ENCODE measurements around the gene RAX. TPM values are rescaled to one million over a fixed set of nuclear protein-coding genes. Genes with fewer than 3 reads are reported as not detected.

Gene RAX
- total RNA-seq, 1 experiment from 2014 or later = 0.37 TPM

- no peaks in the 10 kb centered on the region for H3K23me2 ChIP-seq (ENCODE audit: insufficient read length, low read depth, low read length, poor library complexity, severe bottlenecking)
- DNase-seq = no peak
- H3K27ac ChIP-seq (ENCODE audit: insufficient read length, low read depth, low read length) = no peak overlapping the region
- peaks cover 14 to 18% of the 10 kb centered on the region in 2 experiments for H3K4me1 Mint-ChIP-seq
- no peak overlapping the region for H2AK5ac ChIP-seq (ENCODE audit: insufficient read length, low read length)
- no peaks in the 10 kb centered on the region for H3K79me1 ChIP-seq (ENCODE audit: insufficient read depth, low read depth, low read length, poor library complexity, severe bottlenecking)
- H3K4me1 ChIP-seq (ENCODE audit: insufficient read depth, low read length) = no peaks in the 10 kb centered on the region
- H3K14ac ChIP-seq (ENCODE audit: insufficient read depth, low read length) = no peak overlapping the region
- no peak overlapping the region for H3K4me2 ChIP-seq (ENCODE audit: insufficient read depth, insufficient read length, low read length)
- H3K79me2 ChIP-seq (ENCODE audit: insufficient read depth, low read length) = no peaks in the 10 kb centered on the region
- H4K20me1 ChIP-seq (ENCODE audit: control insufficient read depth, insufficient read depth, insufficient read length) = no peaks in the 10 kb centered on the region
- H3K23ac ChIP-seq (ENCODE audit: insufficient read length, low read depth, low read length) = no peak overlapping the region
- H3T11ph ChIP-seq (ENCODE audit: low read length) = no peak overlapping the region
- no peak overlapping the region for H3K4me3 Mint-ChIP-seq
- H4K5ac ChIP-seq (ENCODE audit: insufficient read length, low read depth, low read length) = no peak overlapping the region
- no peak for TF ChIP-seq CTCF (conservative IDR thresholded peaks at IDR 0.05)
- no peak overlapping the region for H4K8ac ChIP-seq (replicated peaks; ENCODE audit: insufficient read length, low read depth, low read length)
- H3K27me3 Mint-ChIP-seq (ENCODE audit: low read depth) = peaks cover 99% of the 10 kb centered on the region
- H2BK20ac ChIP-seq (ENCODE audit: low read depth, low read length, poor library complexity, severe bottlenecking) = no peak overlapping the region
- H2BK12ac ChIP-seq (ENCODE audit: insufficient read length, low read depth, low read length) = no peak overlapping the region
- no peak overlapping the region for H3K18ac ChIP-seq (ENCODE audit: insufficient read length, low read depth, low read length)
- H3K27ac Mint-ChIP-seq = no peak overlapping the region
- H3K9me3 Mint-ChIP-seq = peaks cover 0 to 5% of the 10 kb centered on the region in 2 experiments; a peak in 1 of 5 replicates
- WGBS (ENCODE audit: extremely low coverage, insufficient read length, low lambda C conversion rate) = no CpG with 5 or more reads among the region's 1 CpG
- H3K9ac ChIP-seq (ENCODE audit: extremely low read depth, insufficient read length, low read length) = no peak overlapping the region
- H3K4ac ChIP-seq (ENCODE audit: low read depth, low read length) = no peak overlapping the region
- no peak overlapping the region for H4K91ac ChIP-seq (ENCODE audit: insufficient read length, low read depth, low read length)
- peaks cover 27% of the 10 kb centered on the region for H3K27me3 ChIP-seq (ENCODE audit: insufficient read depth, low read length)
- no peak overlapping the region for H2BK15ac ChIP-seq (ENCODE audit: low read depth, low read length)
- no peaks in the 10 kb centered on the region for H3K9me3 ChIP-seq (ENCODE audit: control insufficient read depth, low read depth, low read length)
- H2AFZ ChIP-seq (ENCODE audit: low read length) = no peak overlapping the region
- H3K36me3 Mint-ChIP-seq (ENCODE audit: insufficient read depth in 1 of 3, low read depth in 3 of 3) = no peaks in the 10 kb centered on the region
- no peak overlapping the region for H2BK5ac ChIP-seq (ENCODE audit: insufficient read length, low read length)
- no peak overlapping the region for H2BK120ac ChIP-seq (ENCODE audit: low read depth, low read length, poor library complexity, severe bottlenecking)
- no peak overlapping the region for H3K56ac ChIP-seq (ENCODE audit: insufficient read length, low read depth, low read length)
Measured at GRCh38 chr18:59279722-59280121, 6.5 kb upstream of the RAX start.
